Measurements from ENCODE around the gene GPR146. TPM values are rescaled to one million over a fixed set of nuclear protein-coding genes. Genes with fewer than 3 reads are reported as not detected.

Gene GPR146
- total RNA-seq, 2 donors from 2014 or later = 0.66 to 0.75 TPM

- peak overlapping the region; percentile 88 for H3K27ac ChIP-seq (ENCODE audit: low read depth, low read length)
- TF ChIP-seq, protein P1, sequence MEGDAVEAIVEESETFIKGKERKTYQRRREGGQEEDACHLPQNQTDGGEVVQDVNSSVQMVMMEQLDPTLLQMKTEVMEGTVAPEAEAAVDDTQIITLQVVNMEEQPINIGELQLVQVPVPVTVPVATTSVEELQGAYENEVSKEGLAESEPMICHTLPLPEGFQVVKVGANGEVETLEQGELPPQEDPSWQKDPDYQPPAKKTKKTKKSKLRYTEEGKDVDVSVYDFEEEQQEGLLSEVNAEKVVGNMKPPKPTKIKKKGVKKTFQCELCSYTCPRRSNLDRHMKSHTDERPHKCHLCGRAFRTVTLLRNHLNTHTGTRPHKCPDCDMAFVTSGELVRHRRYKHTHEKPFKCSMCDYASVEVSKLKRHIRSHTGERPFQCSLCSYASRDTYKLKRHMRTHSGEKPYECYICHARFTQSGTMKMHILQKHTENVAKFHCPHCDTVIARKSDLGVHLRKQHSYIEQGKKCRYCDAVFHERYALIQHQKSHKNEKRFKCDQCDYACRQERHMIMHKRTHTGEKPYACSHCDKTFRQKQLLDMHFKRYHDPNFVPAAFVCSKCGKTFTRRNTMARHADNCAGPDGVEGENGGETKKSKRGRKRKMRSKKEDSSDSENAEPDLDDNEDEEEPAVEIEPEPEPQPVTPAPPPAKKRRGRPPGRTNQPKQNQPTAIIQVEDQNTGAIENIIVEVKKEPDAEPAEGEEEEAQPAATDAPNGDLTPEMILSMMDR (conservative IDR thresholded peaks at IDR 0.05) = no peak
- peaks cover 2% of the 10 kb centered on the region for H3K9me3 Mint-ChIP-seq
Observed at GRCh38 chr7:1100834-1101562, 56.7 kb downstream of the GPR146 start.

DNA sequence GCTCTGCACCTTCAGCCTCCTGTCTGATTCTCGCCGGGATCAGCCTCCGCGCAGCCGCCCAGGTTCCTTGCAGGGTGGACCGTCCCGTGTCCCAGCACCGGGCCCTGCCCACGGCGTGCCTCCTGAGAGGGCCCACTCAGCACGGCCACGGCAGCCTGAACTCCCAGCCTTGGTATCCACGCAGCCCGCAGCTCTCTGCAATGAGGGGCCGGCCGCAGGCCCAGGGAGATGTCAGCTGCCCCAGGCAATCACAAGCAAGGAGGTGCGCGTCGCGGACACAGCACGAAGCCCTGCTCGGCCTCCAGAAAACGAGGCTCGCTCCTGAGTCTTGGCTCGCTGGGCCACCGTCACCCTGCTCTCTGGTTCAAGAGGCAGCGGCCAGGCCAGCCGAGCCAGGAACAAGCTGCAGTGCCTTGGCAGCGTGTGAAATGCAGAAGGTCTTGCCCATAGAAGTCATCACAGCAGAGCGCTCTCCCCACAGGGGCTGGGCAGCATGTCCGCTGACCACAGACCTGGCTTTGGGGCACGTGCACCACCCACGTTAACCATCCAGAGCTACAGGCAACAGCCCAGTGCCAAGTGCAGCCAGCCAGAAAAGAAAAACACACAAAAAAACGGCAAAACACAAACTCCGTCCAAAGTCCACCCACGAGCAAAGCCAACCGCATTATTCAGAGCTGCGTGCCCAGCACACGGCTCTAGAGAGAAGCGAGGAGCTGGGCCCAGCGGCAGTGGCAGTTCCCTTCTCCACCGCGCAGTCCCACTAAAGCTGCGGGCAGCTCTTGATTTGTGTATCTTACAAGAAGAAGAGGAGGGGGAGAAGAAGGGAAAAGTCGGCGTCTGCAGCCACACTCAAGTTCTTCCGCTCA lies 57.5 kb downstream of the GPR146 start:
- H3K27ac Mint-ChIP-seq = peak overlapping the region; percentile 80
- H3K4me1 ChIP-seq (ENCODE audit: control insufficient read depth, insufficient read depth, low read length) = peaks cover under 1% of the 10 kb centered on the region
- no peak overlapping the region for H3K4me3 Mint-ChIP-seq
- DNase-seq = no peak
- H3K9me3 Mint-ChIP-seq = peaks cover 2% of the 10 kb centered on the region
- H3K27me3 Mint-ChIP-seq (ENCODE audit: insufficient read depth) = no peaks in the 10 kb centered on the region
- peaks cover 15% of the 10 kb centered on the region for H3K36me3 ChIP-seq (ENCODE audit: control insufficient read depth, insufficient read depth, low read length)
- no peak overlapping the region for H3K9ac ChIP-seq (ENCODE audit: extremely low read depth, low read length, poor library complexity, severe bottlenecking)
- peaks cover 14% of the 10 kb centered on the region for H3K36me3 Mint-ChIP-seq (ENCODE audit: low read depth)
- 92 to 93% methylated on average over 36 to 47 of the region's 47 CpGs for WGBS, 2 experiments (ENCODE audit: insufficient coverage in 1 of 2, insufficient read length in 1 of 2)
- peak overlapping the region; percentile 88 for H3K27ac ChIP-seq (ENCODE audit: low read depth, low read length)
- no peaks in the 10 kb centered on the region for H3K4me1 Mint-ChIP-seq
- H3K9me3 ChIP-seq (ENCODE audit: control insufficient read depth, low read length) = no peaks in the 10 kb centered on the region
- no peak overlapping the region for H3K4me3 ChIP-seq (ENCODE audit: low read length)
- H3K27me3 ChIP-seq (ENCODE audit: control insufficient read depth, insufficient read depth, low read length, poor library complexity, severe bottlenecking) = no peaks in the 10 kb centered on the region
- TF ChIP-seq, protein P1 (conservative IDR thresholded peaks at IDR 0.05) = no peak

More at GRCh38 chr7:1100834-1101562, 56.7 kb downstream of the GPR146 start:
- Mint-ChIP-seq H3K36me3 (ENCODE audit: low read depth) (peaks cover 14% of the 10 kb centered on the region), H3K27ac (peak overlapping the region; percentile 66), H3K4me1 (no peaks in the 10 kb centered on the region), H3K27me3 (ENCODE audit: insufficient read depth) (no peaks in the 10 kb centered on the region), H3K4me3 (no peak overlapping the region)
- no peak for DNase-seq
- Histone ChIP-seq H3K9me3 (ENCODE audit: control insufficient read depth, low read length) (no peaks in the 10 kb centered on the region), H3K9ac (ENCODE audit: extremely low read depth, low read length, poor library complexity, severe bottlenecking) (no peak overlapping the region), H3K27me3 (ENCODE audit: control insufficient read depth, insufficient read depth, low read length, poor library complexity, severe bottlenecking) (no peaks in the 10 kb centered on the region), H3K4me1 (ENCODE audit: control insufficient read depth, insufficient read depth, low read length) (peaks cover 3% of the 10 kb centered on the region), H3K4me3 (ENCODE audit: low read length) (no peak overlapping the region), H3K36me3 (ENCODE audit: control insufficient read depth, insufficient read depth, low read length) (peaks cover 15% of the 10 kb centered on the region)
- 91% methylated on average over 28 to 34 of the region's 34 CpGs for WGBS, 2 experiments (ENCODE audit: insufficient coverage in 1 of 2, insufficient read length in 1 of 2)

DNA sequence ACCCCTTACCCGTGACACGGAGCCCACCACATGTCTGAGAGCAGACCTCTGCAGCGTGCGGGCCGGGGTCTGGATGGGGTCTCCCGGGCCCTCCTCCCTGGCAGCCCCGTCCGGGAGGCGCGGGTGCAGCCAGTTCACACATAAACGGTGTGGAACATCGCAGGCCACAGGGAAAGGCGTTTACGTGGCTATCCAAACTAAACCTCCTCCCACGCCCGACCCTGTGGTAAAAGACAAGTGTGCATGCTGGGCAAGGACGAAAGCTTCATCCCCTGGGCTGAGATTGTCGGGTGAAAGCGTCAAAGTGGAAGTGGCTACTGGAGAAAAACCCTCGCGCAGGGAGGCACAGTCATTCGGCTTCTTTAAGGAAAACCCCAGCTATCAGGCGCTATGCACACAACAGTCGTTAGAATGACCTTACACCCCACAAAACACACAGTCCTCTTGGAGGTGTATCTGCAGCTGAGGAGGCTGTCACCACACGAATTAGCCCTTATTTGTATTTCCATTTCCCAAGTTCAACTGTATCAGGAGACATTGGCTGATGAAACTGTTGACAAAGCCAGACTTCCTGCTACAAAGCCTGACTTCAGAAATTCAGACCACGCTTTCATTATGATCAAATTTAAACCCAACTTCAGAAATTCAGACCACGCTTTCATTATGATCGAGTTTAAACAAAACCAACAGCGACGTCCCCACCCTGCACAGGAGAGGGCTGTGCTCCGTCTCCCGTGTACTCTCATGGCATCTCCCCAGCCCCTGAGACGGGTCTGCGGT lies 58.9 kb downstream of the GPR146 start:
- H3K9me3 ChIP-seq (ENCODE audit: control insufficient read depth, low read length) = no peaks in the 10 kb centered on the region
- Mint-ChIP-seq H3K9me3 (no peaks in the 10 kb centered on the region), H3K27me3 (ENCODE audit: insufficient read depth) (no peaks in the 10 kb centered on the region), H3K27ac (peak overlapping the region; percentile 39), H3K36me3 (ENCODE audit: low read depth) (peaks cover 6% of the 10 kb centered on the region), H3K4me1 (no peaks in the 10 kb centered on the region), H3K4me3 (no peak overlapping the region)
- no peak overlapping the region for H3K27ac ChIP-seq (ENCODE audit: low read depth, low read length)
- DNase-seq = no peak
- H3K4me1 ChIP-seq (ENCODE audit: control insufficient read depth, insufficient read depth, low read length) = no peaks in the 10 kb centered on the region
- no peak overlapping the region for H3K9ac ChIP-seq (ENCODE audit: extremely low read depth, low read length, poor library complexity, severe bottlenecking)
- H3K4me3 ChIP-seq (ENCODE audit: low read length) = no peak overlapping the region
- 93 to 97% methylated on average over 26 to 34 of the region's 34 CpGs for WGBS, 2 experiments (ENCODE audit: insufficient coverage in 1 of 2, insufficient read length in 1 of 2)
- H3K36me3 ChIP-seq (ENCODE audit: control insufficient read depth, insufficient read depth, low read length) = peaks cover 12% of the 10 kb centered on the region
- H3K27me3 ChIP-seq (ENCODE audit: control insufficient read depth, insufficient read depth, low read length, poor library complexity, severe bottlenecking) = no peaks in the 10 kb centered on the region
- TF ChIP-seq, protein P1 (conservative IDR thresholded peaks at IDR 0.05) = no peak
